ENCODE results near the gene MYCBP.

Gene MYCBP

DNA sequence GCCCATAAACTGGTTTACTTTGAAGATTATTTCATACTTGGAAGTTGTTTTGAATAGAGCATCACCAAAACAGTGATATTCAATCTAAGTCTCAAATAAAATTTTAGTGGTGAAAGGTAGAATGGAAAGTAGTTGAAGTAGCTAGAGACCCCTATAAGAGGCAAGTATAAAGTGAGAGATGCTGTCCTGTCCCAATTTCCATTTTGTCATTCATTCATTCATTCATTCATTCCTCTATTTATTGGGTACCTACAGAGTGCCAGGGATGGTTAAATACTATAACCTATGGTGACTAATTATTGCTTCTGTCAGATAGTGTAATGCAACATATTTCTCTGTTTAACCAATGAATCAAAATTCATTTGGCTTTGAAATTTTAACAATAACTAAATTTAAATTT is 46.3 kb downstream of the MYCBP start:
- no peaks in the 10 kb centered on the region for H3K36me3 ChIP-seq (ENCODE audit: control insufficient read depth, insufficient read depth, low read length)
- no peaks in the 10 kb centered on the region for H3K9me3 ChIP-seq (ENCODE audit: control insufficient read depth, insufficient read depth, low read length)
- no peak for DNase-seq (ENCODE audit: low read depth, low spot score)
- H3K4me1 ChIP-seq (ENCODE audit: control insufficient read depth, insufficient read depth, low read length), result no peaks in the 10 kb centered on the region
- no peak overlapping the region for H3K4me3 ChIP-seq (ENCODE audit: low read length)
- no peaks in the 10 kb centered on the region for H3K27me3 ChIP-seq (ENCODE audit: control insufficient read depth, insufficient read depth, low read length)
- H3K27ac ChIP-seq (ENCODE audit: low read length), result no peak overlapping the region

DNA sequence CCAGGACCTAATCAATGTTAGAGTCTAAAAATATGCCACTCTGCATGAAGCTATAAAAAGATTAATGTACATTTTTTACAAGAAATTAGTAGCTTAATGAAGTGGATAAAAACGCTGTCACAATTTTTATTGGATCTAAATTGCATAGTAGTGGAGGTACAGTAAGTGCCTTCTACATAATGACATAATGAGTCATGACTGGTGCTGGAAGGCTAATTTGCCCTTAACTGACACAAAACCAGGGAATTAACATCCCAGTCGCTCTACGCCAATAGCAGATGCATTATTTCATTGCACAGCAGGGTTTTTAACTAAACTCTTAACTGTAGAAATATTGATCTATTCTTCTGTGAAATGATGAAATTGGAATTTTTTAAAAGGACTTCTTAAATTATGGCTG is 46.9 kb downstream of the MYCBP start:
- Histone ChIP-seq H3K27ac (ENCODE audit: low read length) (no peak overlapping the region), H3K27me3 (ENCODE audit: control insufficient read depth, insufficient read depth, low read length) (no peaks in the 10 kb centered on the region), H3K4me1 (ENCODE audit: control insufficient read depth, insufficient read depth, low read length) (no peaks in the 10 kb centered on the region), H3K4me3 (ENCODE audit: low read length) (no peak overlapping the region), H3K9me3 (ENCODE audit: control insufficient read depth, insufficient read depth, low read length) (no peaks in the 10 kb centered on the region), H3K36me3 (ENCODE audit: control insufficient read depth, insufficient read depth, low read length) (no peaks in the 10 kb centered on the region)
- DNase-seq (ENCODE audit: low read depth, low spot score), result no peak
- WGBS (ENCODE audit: insufficient coverage, insufficient read length), result no CpG with 5 or more reads among the region's 3 CpGs

GRCh38 chr1:38820860-38821259 is 52.3 kb downstream of the MYCBP start:
- Histone ChIP-seq H3K36me3 (ENCODE audit: control insufficient read depth, insufficient read depth, low read length) (no peaks in the 10 kb centered on the region), H3K4me1 (ENCODE audit: control insufficient read depth, insufficient read depth, low read length) (no peaks in the 10 kb centered on the region; the same call in 1 of the 2 replicates), H3K9me3 (ENCODE audit: control insufficient read depth, insufficient read depth, low read length) (no peaks in the 10 kb centered on the region), H3K27me3 (ENCODE audit: control insufficient read depth, insufficient read depth, low read length) (no peaks in the 10 kb centered on the region; the same call in 1 of the 2 replicates), H3K4me3 (ENCODE audit: low read length) (no peak overlapping the region), H3K27ac (ENCODE audit: low read length) (no peak overlapping the region)
- no peak for DNase-seq (ENCODE audit: low read depth, low spot score)
- no CpG with 5 or more reads among the region's 1 CpG for WGBS (ENCODE audit: insufficient coverage, insufficient read length)

GRCh38 chr1:38819516-38819915 is 53.6 kb downstream of the MYCBP start:
- Histone ChIP-seq H3K4me1 (ENCODE audit: control insufficient read depth, insufficient read depth, low read length) (no peaks in the 10 kb centered on the region; the same call in 1 of the 2 replicates), H3K36me3 (ENCODE audit: control insufficient read depth, insufficient read depth, low read length) (no peaks in the 10 kb centered on the region), H3K4me3 (ENCODE audit: low read length) (no peak overlapping the region), H3K9me3 (ENCODE audit: control insufficient read depth, insufficient read depth, low read length) (no peaks in the 10 kb centered on the region), H3K27me3 (ENCODE audit: control insufficient read depth, insufficient read depth, low read length) (no peaks in the 10 kb centered on the region; the same call in 1 of the 2 replicates), H3K27ac (ENCODE audit: low read length) (no peak overlapping the region)
- DNase-seq (ENCODE audit: low read depth, low spot score), result no peak
- no CpG with 5 or more reads among the region's 2 CpGs for WGBS (ENCODE audit: insufficient coverage, insufficient read length)

DNA sequence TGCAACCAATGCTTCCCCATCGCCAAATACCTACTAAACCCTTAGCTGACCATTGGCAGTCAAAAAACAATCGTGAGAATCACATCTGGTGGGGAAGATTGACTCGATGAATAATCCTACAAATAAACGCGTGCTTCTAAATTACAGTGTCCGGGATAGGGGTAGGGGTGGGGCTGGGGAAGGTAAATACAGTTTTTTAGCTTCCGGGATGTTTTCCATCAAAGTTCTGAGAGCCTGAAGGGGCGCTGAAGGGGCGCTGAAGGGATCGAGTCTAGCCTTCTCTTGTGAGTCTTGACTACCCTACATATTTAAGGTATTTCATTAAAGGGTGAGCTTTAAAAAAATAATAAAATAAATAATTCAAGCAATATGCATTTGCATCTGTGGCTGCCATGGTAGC is 54.1 kb downstream of the MYCBP start:
- no peak for DNase-seq (ENCODE audit: low read depth, low spot score)
- Histone ChIP-seq H3K9me3 (ENCODE audit: control insufficient read depth, insufficient read depth, low read length) (no peaks in the 10 kb centered on the region), H3K36me3 (ENCODE audit: control insufficient read depth, insufficient read depth, low read length) (no peaks in the 10 kb centered on the region), H3K27me3 (ENCODE audit: control insufficient read depth, insufficient read depth, low read length) (no peaks in the 10 kb centered on the region; the same call in 1 of the 2 replicates), H3K4me3 (ENCODE audit: low read length) (peak overlapping the region; percentile 78; the same call in 1 of the 2 replicates), H3K4me1 (ENCODE audit: control insufficient read depth, insufficient read depth, low read length) (no peaks in the 10 kb centered on the region; the same call in 1 of the 2 replicates), H3K27ac (ENCODE audit: low read length) (no peak overlapping the region)
- no CpG with 5 or more reads among the region's 10 CpGs for WGBS (ENCODE audit: insufficient coverage, insufficient read length)

GRCh38 chr1:38818175-38818976 is 54.8 kb downstream of the MYCBP start:
- H3K27ac ChIP-seq (ENCODE audit: low read length), result no peak overlapping the region
- H3K36me3 ChIP-seq (ENCODE audit: control insufficient read depth, insufficient read depth, low read length), result no peaks in the 10 kb centered on the region
- no peaks in the 10 kb centered on the region; the same call in 1 of the 2 replicates for H3K4me1 ChIP-seq (ENCODE audit: control insufficient read depth, insufficient read depth, low read length)
- no peak for DNase-seq (ENCODE audit: low read depth, low spot score)
- no CpG with 5 or more reads among the region's 70 CpGs for WGBS (ENCODE audit: insufficient coverage, insufficient read length)
- no peaks in the 10 kb centered on the region; the same call in 1 of the 2 replicates for H3K27me3 ChIP-seq (ENCODE audit: control insufficient read depth, insufficient read depth, low read length)
- H3K9me3 ChIP-seq (ENCODE audit: control insufficient read depth, insufficient read depth, low read length), result no peaks in the 10 kb centered on the region
- peak overlapping the region; percentile 78; the same call in 1 of the 2 replicates for H3K4me3 ChIP-seq (ENCODE audit: low read length)

- no peak overlapping the region for H3K27ac ChIP-seq (ENCODE audit: low read length)
- no peak for DNase-seq (ENCODE audit: low read depth, low spot score)
- H3K4me3 ChIP-seq (ENCODE audit: low read length), result peak overlapping the region; percentile 78; the same call in 1 of the 2 replicates
- H3K9me3 ChIP-seq (ENCODE audit: control insufficient read depth, insufficient read depth, low read length), result no peaks in the 10 kb centered on the region
- no peaks in the 10 kb centered on the region for H3K36me3 ChIP-seq (ENCODE audit: control insufficient read depth, insufficient read depth, low read length)
- H3K4me1 ChIP-seq (ENCODE audit: control insufficient read depth, insufficient read depth, low read length), result no peaks in the 10 kb centered on the region; the same call in 1 of the 2 replicates
- no CpG with 5 or more reads among the region's 45 CpGs for WGBS (ENCODE audit: insufficient coverage, insufficient read length)
- no peaks in the 10 kb centered on the region; the same call in 1 of the 2 replicates for H3K27me3 ChIP-seq (ENCODE audit: control insufficient read depth, insufficient read depth, low read length)
Measured at GRCh38 chr1:38817267-38818174, 55.6 kb downstream of the MYCBP start.

DNA sequence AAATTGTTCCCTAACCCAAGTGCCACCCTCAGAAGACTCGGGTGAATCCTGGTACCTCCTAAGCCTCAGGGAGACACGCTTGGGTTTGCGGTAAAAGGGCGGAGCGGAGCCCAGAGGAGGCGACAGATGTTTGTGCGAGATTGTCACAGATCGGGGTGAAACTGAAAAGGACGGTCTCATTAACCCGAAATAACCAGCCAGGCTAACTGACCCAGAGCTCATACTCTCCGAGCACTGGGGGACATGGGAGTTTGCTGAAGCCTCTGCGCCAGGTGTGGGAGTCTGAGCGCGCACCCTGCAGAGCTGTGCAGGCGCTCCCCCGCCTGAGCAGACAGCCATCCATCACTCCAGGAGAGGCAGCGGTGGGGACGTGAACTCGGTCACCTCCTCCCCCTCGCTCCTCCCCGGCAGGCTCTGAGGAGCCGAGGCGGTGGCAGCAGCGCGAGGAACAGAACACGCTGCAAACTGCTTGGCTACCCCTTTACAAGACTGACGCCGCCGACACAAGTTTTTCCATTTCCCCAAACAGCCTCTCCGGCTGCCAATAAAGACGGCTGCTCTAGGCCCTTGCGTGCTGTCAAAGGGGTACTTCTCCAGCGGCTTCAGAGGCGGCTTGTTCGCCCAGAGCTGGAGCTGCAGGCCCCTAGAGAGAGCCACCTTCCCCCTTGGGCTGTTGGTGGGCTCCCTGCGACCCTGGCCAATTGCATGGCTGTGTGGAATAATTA is 57.1 kb downstream of the MYCBP start:
- Histone ChIP-seq H3K36me3 (ENCODE audit: control insufficient read depth, insufficient read depth, low read length) (no peaks in the 10 kb centered on the region), H3K4me3 (ENCODE audit: low read length) (no peak overlapping the region), H3K27ac (ENCODE audit: low read length) (no peak overlapping the region), H3K9me3 (ENCODE audit: control insufficient read depth, insufficient read depth, low read length) (no peaks in the 10 kb centered on the region), H3K4me1 (ENCODE audit: control insufficient read depth, insufficient read depth, low read length) (no peaks in the 10 kb centered on the region; the same call in 1 of the 2 replicates), H3K27me3 (ENCODE audit: control insufficient read depth, insufficient read depth, low read length) (no peaks in the 10 kb centered on the region; the same call in 1 of the 2 replicates)
- DNase-seq (ENCODE audit: low read depth, low spot score), result no peak
- WGBS (ENCODE audit: insufficient coverage, insufficient read length), result no CpG with 5 or more reads among the region's 36 CpGs

DNA sequence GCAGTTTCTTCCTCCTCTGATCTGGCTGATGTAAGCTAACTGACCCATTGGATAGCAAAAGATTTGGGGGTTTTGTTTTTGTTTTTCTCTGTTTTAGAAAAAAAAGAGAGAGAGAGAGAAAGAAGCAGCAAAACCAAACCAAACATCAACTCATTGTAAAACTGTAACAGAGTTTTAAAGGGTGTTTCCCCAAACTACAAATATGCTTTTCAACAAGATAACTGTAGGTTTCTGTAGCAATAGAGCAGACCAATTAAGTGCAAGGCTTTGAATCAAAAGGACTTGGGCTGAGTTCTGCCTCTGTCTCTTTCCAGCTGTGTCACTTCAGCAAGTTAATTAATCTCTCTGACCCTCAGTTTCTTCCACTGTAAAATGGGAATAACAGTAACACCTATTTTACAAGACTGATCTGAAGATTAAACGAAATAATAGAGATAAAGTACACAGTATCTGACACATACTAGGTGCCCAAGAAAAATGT is 58.1 kb downstream of the MYCBP start:
- Histone ChIP-seq H3K4me3 (ENCODE audit: low read length) (no peak overlapping the region), H3K27me3 (ENCODE audit: control insufficient read depth, insufficient read depth, low read length) (no peaks in the 10 kb centered on the region; the same call in 1 of the 2 replicates), H3K36me3 (ENCODE audit: control insufficient read depth, insufficient read depth, low read length) (no peaks in the 10 kb centered on the region), H3K9me3 (ENCODE audit: control insufficient read depth, insufficient read depth, low read length) (no peaks in the 10 kb centered on the region), H3K27ac (ENCODE audit: low read length) (no peak overlapping the region), H3K4me1 (ENCODE audit: control insufficient read depth, insufficient read depth, low read length) (no peaks in the 10 kb centered on the region; the same call in 1 of the 2 replicates)
- WGBS (ENCODE audit: insufficient coverage, insufficient read length), result no CpG with 5 or more reads among the region's 1 CpG
- no peak for DNase-seq (ENCODE audit: low read depth, low spot score)
